HG03558 (cell line): Measurements from ENCODE around the gene SLC25A11.
A peak's percentile ranks its signal among the peaks of the same experiment; 100 is the strongest.

Experiments used
- ATAC-seq: cut with Tn5 transposase; IDR thresholded peaks from one replicate; pipeline ENCODE4 v1.9.1; 2021; ENCODE audit warnings: moderate number of reproducible peaks; ENCODE audit not compliant: unreplicated experiment; ENCODE audit errors: extremely low read depth

SLC25A11 gene

DNA sequence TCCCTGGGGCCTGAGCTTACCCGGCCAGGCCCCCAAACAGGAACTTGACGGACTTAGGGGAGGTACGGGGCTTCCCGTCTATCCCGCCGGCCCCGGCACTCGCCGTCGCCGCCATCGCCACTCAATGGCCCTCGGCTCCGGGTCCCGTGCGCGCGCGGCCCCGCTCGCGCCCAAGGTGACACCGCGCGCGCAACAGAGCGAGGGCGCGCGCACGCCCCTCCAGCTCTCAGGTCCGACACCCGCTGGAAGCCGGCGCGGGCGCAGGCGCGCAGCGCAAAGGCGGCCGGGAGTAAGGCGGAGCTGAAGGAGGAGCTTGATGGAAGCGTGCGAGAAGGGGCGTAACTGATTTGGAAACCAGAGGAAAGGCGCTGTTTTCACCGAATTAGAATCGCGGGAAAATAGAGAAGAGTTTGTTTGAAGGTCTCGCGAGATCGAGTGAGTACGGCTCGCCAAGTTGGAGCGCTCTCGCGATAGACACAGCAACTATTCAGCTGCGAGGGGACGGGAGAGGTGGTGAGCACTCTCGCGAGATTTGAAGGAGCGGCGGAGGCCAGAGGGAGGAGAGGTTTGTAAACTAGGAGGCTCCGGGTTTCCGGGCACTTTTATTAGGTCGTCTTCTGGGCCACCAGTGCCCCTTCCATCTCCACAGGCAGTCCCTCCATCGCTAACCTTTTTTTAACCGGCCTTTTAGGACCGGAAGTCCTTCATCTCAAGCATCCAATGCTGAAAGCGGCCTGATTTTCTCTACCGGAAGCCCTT, at the start of gene SLC25A11, which contains the start of gene RNF167:
Gene SLC25A11, minus strand, starts transcription at position 251 of the 759 bp plus-strand sequence. Its CDS starts 136 bp downstream, at position 115.
Gene RNF167, plus strand, starts transcription at position 473 of the 759 bp plus-strand sequence. CDS start 642 bp downstream, outside the sequence.
- ATAC-seq, result peak; percentile 44

DNA sequence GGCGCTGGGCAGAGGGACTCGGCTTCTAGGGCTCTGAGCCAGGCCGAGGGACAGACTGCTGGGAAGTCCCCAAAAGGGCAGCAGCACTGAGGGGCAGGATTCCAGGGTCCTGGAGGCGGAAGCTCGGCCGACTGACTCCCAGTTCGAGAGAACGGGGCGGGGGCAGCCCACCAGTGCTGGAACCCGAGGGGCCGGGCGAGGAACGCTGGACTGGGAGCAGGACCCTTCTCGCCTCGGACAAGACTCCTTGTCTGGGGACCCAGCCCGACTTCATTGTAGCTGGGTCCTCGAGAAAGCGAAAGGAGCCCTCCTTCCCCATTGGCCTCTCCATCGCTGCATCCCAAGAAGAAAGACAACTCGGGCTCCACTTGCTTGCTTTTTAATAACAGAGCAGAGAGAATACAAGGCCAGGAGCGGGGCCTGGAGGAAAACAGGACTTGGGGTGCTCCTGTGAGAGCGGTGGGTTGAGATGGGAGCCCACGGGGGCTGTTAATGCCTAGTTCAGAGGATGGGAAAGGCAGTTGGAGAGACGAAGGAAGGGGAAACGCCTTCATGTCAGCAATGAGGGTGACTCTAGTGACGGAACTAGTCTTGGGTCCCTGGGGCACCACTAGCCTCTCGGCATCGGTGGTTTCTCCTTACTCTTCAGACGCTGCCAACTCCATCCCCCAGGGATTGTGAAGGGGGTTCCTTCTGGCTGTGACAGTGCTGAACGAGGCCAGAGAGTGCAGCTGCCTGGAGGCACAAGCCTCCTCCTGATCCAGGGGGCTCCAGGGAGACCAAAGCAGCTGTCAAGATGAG, 48.1 kb upstream of the SLC25A11 start:
- ATAC-seq, result no peak

- ATAC-seq, result no peak
Measured at GRCh38 chr17:4986951-4987766, 47.3 kb upstream of the SLC25A11 start, which contains the start of gene CAMTA2. CAMTA2 (minus strand) TSS chr17:4987675; CDS start chr17:4986222, 1,453 bp downstream.

- ATAC-seq, result no peak
Measured at GRCh38 chr17:4986403-4986802, 46.6 kb upstream of the SLC25A11 start.

DNA sequence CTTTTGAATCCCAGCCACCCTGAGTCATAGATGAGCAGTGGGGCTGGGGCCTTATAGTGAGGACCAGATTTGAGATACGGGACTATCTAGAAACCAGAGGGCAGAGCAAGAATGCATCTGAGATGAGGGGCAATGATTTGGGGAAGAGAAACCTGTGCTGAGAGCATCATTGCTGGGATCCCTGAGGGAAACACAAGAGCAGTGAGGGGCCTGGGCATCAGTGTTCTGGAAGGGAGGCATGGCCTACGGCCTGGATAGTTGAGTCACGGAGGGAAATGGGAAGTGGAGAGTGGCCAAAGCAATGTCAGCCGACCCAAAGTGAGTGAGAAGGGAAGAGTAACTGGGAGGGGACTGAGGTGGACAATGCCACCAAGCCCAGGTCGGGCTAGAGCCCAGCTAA, 42.5 kb upstream of the SLC25A11 start:
- no peak for ATAC-seq

DNA sequence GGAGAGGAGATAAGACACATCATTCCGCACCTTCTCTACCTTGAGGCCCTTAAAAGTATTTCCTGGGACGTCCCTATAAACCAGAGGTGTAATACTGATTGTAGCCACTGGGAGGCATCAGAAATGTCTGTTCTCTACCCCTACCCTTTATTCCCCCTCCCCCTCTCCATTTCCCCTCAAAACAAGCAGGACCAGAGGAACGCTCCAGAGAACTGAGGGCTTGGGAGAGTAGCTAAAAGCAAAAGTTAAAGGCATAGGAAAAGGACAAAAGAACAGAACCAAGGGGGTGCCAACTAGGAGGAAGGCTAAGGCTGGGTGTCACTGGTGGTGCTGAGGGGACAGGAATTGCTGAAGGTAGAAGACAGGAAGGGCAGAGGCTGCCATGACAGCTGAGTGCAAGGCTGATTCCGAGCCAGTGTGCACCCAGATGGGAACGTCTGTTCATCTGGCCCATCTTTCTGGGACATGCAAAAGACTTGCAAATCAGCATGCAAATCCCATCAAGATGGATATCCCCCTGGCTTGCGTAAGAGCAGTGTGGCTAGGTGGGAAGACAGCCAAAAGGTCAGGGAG, 40.9 kb upstream of the SLC25A11 start:
- ATAC-seq, result no peak

DNA sequence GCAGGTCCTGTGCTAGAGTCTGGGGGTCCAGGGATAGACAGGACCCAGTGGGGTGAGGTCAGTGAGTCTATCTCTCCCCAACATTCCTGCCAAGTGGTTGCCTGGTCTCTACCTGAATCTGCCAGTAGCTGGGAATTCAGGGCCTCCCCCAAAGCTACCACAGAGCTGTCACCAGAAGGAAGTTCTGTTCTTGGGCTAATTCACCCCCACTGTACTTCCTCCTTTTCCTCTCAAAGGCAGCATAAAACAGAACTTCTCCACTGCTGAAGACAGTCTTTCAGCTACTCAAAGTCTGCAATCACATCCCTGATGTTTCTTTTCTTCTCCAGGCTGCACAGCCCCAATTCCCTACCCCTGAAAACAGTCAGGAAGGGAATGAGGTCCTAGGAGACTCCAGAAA, 38.9 kb upstream of the SLC25A11 start:
- ATAC-seq, result no peak

GRCh38 chr17:4974115-4974670, 34.3 kb upstream of the SLC25A11 start:
- ATAC-seq, result no peak

DNA sequence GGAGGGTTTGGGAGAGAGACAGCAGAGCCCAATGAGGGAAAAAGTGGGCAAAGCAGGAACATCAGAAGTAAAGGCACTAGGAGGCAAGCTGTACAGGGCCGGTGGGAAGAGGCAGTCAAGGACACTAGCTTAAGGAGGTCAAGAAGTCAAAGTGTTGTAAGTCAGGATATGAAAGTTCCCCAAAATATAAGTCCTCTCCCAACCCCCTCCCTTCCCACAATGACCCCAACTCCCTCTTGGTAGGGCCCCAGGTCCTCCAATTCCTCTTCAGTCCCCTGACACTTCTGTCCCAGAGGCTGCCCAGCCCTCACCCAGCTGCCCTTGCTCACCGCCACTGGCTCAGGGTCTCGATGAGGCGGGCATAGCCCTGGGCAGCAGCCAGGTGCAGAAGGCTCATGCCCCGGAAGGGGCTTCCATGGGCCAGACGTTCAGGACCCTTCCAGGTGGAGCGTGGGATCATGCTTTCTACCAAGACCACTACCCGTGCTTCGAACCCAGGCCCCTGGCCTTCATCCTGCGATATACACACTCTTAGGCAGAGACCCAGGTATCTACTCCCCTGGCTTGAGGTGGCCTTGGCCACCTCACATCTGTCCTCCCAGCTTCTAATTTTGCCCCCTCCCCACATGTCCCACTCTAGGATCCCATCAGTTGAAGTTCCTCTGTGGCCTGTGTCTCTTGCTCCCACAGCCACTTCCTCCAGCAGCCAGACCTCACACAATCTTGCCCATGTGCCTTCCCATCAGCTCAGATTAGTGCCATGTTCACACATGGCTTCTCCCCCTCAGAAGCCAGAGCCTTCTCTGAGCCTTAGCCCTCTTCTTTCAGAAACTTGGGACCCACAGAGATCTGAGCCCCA, 33.6 kb upstream of the SLC25A11 start:
- no peak for ATAC-seq

DNA sequence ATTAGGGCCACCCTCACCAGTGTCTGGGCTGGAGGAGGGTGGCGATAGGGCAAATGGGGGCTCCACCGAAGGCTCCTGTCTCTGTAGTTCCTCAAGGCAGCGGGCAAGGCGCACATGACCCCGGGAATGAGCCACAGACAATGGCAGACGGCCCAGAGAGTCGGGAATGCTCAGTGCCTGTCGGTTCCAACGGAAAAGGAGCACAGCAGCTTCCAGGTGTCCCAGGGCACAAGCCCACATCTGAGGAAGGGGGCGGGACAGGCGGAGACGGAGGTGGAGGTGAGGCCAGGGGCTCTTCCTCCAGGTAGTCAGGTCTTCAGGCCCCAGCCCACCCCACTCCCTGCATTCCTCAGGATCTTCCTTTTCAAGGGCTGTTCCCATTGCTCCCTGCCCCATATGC, 32.9 kb upstream of the SLC25A11 start:
- no peak for ATAC-seq

GRCh38 chr17:4972322-4972721, 32.5 kb upstream of the SLC25A11 start:
- ATAC-seq, result no peak

DNA sequence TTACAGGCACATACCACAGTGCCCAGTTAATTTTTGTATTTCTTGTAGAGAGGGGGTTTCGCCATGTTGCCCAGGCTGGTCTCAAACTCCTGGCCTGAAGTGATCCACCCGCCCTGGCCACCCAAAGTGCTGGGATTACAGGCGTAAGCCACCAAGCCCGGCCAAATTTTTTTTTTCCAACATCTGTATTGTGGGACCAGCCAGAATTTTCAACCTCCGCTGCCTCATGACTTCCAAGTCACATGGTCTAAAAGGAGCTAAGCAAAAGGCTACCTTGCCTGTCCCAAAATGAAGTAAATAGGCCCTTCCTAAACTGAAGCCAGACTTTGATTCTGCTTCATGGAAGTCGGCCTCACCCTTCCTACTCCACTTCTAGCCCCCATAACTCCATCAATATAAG, 32.0 kb upstream of the SLC25A11 start:
- no peak for ATAC-seq

DNA sequence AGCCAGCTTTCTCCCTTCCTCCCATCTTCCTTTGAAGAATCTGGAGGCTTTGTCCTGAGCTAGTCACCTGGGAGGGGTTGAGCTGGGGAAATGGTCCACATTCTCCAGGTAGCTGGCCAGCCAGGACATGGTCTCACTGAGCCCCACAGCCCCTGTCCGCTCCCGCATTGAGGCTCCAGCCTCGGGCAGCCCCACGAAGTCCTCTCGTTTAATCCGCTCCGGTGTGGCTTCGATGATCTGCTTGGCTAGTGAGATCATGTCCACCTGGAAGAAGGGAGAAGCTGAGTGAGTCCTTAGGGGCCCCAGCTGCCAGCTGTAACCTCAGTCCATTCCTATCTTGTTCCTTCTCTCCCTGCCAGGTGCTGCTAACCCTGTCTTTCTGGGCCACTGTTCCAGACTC, 30.4 kb upstream of the SLC25A11 start:
- no peak for ATAC-seq

DNA sequence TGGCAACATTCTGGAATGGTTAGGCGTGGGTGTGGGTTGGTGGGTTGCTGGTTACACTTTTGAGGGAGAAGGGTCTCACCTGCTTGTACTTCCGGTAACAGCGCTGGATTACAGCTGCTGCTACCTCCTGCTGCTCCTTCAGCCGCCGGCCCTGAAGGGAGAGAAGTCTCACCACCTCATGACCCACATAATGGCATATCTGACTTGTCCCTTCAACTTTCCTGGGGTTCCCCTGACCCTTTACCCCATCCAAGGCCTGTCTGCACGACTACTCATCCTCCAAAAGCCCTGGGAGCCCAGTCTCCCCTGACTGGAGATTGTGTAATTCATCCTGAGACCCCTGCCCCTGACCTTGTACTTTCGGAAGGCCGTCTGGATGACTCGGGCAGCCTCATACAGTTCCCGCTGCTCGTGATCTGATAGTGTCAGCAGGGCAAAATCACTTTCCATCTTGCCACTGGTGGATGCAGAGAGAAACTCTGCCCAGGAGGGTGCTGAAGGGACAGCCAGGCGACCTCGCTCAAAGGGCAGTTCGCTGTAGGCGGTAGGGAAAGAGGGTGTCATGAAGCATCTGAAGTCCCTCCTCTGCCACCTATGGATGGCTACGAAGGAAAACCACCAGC, 29.8 kb upstream of the SLC25A11 start:
- ATAC-seq, result no peak

- ATAC-seq, result no peak
Measured at GRCh38 chr17:4969047-4969550, 29.3 kb upstream of the SLC25A11 start.

GRCh38 chr17:4968486-4969046, 28.7 kb upstream of the SLC25A11 start:
- ATAC-seq, result no peak

GRCh38 chr17:4967539-4968485, 28.0 kb upstream of the SLC25A11 start, which contains the start of gene SPAG7:
SPAG7 (minus strand) TSS chr17:4967817; CDS start chr17:4967804, 13 bp downstream.
- ATAC-seq, result peak; percentile 35
